B cell (primary cell): ENCODE measurements around the gene PPARG. TPM values are rescaled to one million over a fixed set of nuclear protein-coding genes. Genes with fewer than 3 reads are reported as not detected.

Experiments
- ATAC-seq: fragments of 200-7000 bp; cut with Tn5 transposase; one replicate; pipeline ENCODE4 v1.10.0; 2021; ENCODE audit warnings: low read depth, mild to moderate bottlenecking, moderate number of reproducible peaks, moderate library complexity
- CTCF ChIA-PET: fragments of 350-600 bp; sonication (Branson Sonifier 250); formaldehyde crosslinking; loops from one replicate; lab custom pipeline; 2021; ENCODE audit warnings: antibody characterized with exemption, inconsistent platforms; lab: Charles Lee
- POLR2A ChIA-PET: fragments of 350-600 bp; sonication (Branson Sonifier 250); formaldehyde crosslinking; loops from one replicate; lab custom pipeline; 2021; ENCODE audit warnings: antibody characterized with exemption; lab: Charles Lee
- DNase-seq: peaks from one replicate; pipeline ENCODE4 v3.0.0; 2013
- H2AFZ ChIP-seq: 2 replicates; pipeline ENCODE4 v1.6.1; 2012; ENCODE audit warnings: mild to moderate bottlenecking, low read depth, low read length; ENCODE audit not compliant: insufficient read depth, poor library complexity, severe bottlenecking
- H3K27ac ChIP-seq, 2 donors: 1 replicate in 1 of 2; 2 replicates in 1 of 2; pipeline ENCODE4 v1.5.1; 2012 to 2013; ENCODE audit warnings: low read length in 2 of 2, mild to moderate bottlenecking in 2 of 2, moderate library complexity in 1 of 2
- H3K27me3 ChIP-seq, 4 experiments: fragments of 200-600 bp in 1 of 4; sonication (generic) in 1 of 4; replicated peaks in 1 of 4; 1 replicate in 2 of 4; 2 replicates in 2 of 4; pipeline versions ENCODE4 v1.6.1 to v1.7.0; 2013 to 2016; ENCODE audit warnings: low read length in 3 of 4, mild to moderate bottlenecking in 2 of 4, mixed read lengths in 1 of 4, moderate library complexity in 1 of 4; ENCODE audit not compliant: insufficient read depth in 4 of 4, control insufficient read depth in 3 of 4; ENCODE audit errors: control extremely low read depth in 1 of 4
- H3K36me3 ChIP-seq, 2 experiments: replicated peaks in 1 of 2; 1 replicate in 1 of 2; 2 replicates in 1 of 2; pipeline versions ENCODE4 v1.6.1 to v1.7.1; 2013; ENCODE audit warnings: low read length in 1 of 2; ENCODE audit not compliant: insufficient read depth in 2 of 2, control insufficient read depth in 1 of 2; ENCODE audit errors: control extremely low read depth in 1 of 2, extremely low read depth in 1 of 2
- H3K4me1 ChIP-seq, 2 donors: fragments of 200-600 bp in 1 of 2; sonication (generic) in 1 of 2; 1 replicate in 1 of 2; 2 replicates in 1 of 2; pipeline versions ENCODE4 v1.5.1 to v1.6.1; 2013 to 2017; ENCODE audit warnings: low read length in 2 of 2; ENCODE audit not compliant: control insufficient read depth in 2 of 2, insufficient read depth in 2 of 2
- H3K4me2 ChIP-seq: replicated peaks from 2 replicates; pipeline ENCODE3; 2012; ENCODE audit warnings: mild to moderate bottlenecking, low read depth, low read length; ENCODE audit not compliant: poor library complexity, severe bottlenecking
- H3K4me3 ChIP-seq, 5 experiments: fragments of 200-600 bp in 1 of 5; sonication (generic) in 1 of 5; 1 replicate in 3 of 5; 2 replicates in 2 of 5; pipeline versions ENCODE4 v1.5.1 to v1.7.0; 2011 to 2016; ENCODE audit warnings: low read length in 4 of 5, mild to moderate bottlenecking in 4 of 5, low read depth in 2 of 5, control low read depth in 1 of 5, moderate library complexity in 1 of 5; ENCODE audit not compliant: insufficient read depth in 1 of 5; ENCODE audit errors: control extremely low read depth in 1 of 5, extremely low read depth in 1 of 5
- H3K79me2 ChIP-seq: fragments of 200-600 bp; sonication (generic); one replicate; pipeline ENCODE4 v1.6.0; 2016; ENCODE audit warnings: low read length; ENCODE audit not compliant: control insufficient read depth, insufficient read depth
- H3K9ac ChIP-seq: fragments of 200-600 bp; sonication (generic); 2 replicates; pipeline ENCODE4 v1.6.1; 2017; ENCODE audit warnings: mild to moderate bottlenecking, low read length, moderate library complexity
- H3K9me3 ChIP-seq, 3 donors: one replicate each; pipeline versions ENCODE4 v1.6.1 to v1.7.1; 2013; ENCODE audit warnings: low read length in 2 of 3; ENCODE audit not compliant: control insufficient read depth in 2 of 3, insufficient read depth in 1 of 3; ENCODE audit errors: control extremely low read depth in 1 of 3
- H4K20me1 ChIP-seq: 2 replicates; pipeline ENCODE4 v1.6.0; 2012; ENCODE audit warnings: mild to moderate bottlenecking, low read length; ENCODE audit not compliant: insufficient read depth, control insufficient read depth, poor library complexity, severe bottlenecking
- H3K27ac Mint-ChIP-seq: one replicate; pipeline ENCODE4 v1.8.0; 2021; ENCODE audit warnings: mixed read lengths
- H3K27me3 Mint-ChIP-seq: one replicate; pipeline ENCODE4 v1.8.0; 2021; ENCODE audit warnings: mixed read lengths
- H3K4me1 Mint-ChIP-seq: one replicate; pipeline ENCODE4 v1.8.0; 2021; ENCODE audit warnings: mixed read lengths
- H3K4me3 Mint-ChIP-seq: one replicate; pipeline ENCODE4 v1.8.0; 2021; ENCODE audit warnings: mixed read lengths
- H3K9me3 Mint-ChIP-seq: one replicate; pipeline ENCODE4 v1.8.0; 2022; ENCODE audit warnings: mixed read lengths; ENCODE audit not compliant: insufficient read depth
- CTCF ChIP-seq: fragments of 200-600 bp; IDR thresholded peaks from one replicate; pipeline ENCODE4 v1.8.0; 2022; ENCODE audit warnings: antibody characterized with exemption, mild to moderate bottlenecking
- EZH2 ChIP-seq: IDR thresholded peaks from 2 replicates; pipeline ENCODE4 v1.6.1; 2012; ENCODE audit warnings: borderline replicate concordance, low read depth, mild to moderate bottlenecking, moderate library complexity, low read length; ENCODE audit not compliant: insufficient read depth, poor library complexity, severe bottlenecking
- WGBS: methylation state at CpG from one replicate; pipeline ENCODE4 v1.1.5; 2013; ENCODE audit warnings: missing lambda C conversion rate; ENCODE audit not compliant: insufficient coverage; 5-methylcytosine and 5-hydroxymethylcytosine counted together
- intact Hi-C: fragments of 100-400 bp; cut with micrococcal nuclease; formaldehyde crosslinking; loops from one replicate; pipeline ENCODE4 v1.10.0; 2022
- polyA plus RNA-seq: library from polyadenylated mRNA; depleted of rRNA; stranded (reverse); fragments of >200 nt; gene quantifications from 2 replicates; pipeline ENCODE4 v1.2.3, GENCODE V29; 2012
- total RNA-seq, 2 donors: library from RNA; stranded (reverse); fragments of 120-200 nt in 1 of 2; gene quantifications; 1 replicate in 1 of 2; 2 replicates in 1 of 2; pipeline versions ENCODE4 v1.2.3 to v1.2.4, GENCODE V29; 2013 to 2022

Gene PPARG
- total and polyA plus RNA-seq, 2 donors (not counting 1 experiment from before 2014, with no cell fraction given): 0.12 to 0.44 TPM

- Mint-ChIP-seq H3K4me1 (peaks cover 11% of the 10 kb centered on the region), H3K9me3 (no peaks in the 10 kb centered on the region), H3K27ac (no peak overlapping the region), H3K4me3 (no peak overlapping the region), H3K27me3 (peaks cover 11% of the 10 kb centered on the region)
- 94% methylated on average over 2 of the region's 8 CpGs for WGBS
- Histone ChIP-seq H3K79me2 (no peaks in the 10 kb centered on the region), H3K27me3 (peaks cover 0 to 4% (median 0%) of the 10 kb centered on the region in 4 experiments), H3K4me2 (no peak overlapping the region), H3K36me3 (no peaks in the 10 kb centered on the region), H3K4me3 (no peak overlapping the region), H3K27ac (no peak overlapping the region), H3K9ac (no peak overlapping the region), H2AFZ (no peak overlapping the region), H4K20me1 (no peaks in the 10 kb centered on the region), H3K4me1 (peaks cover 0 to 5% of the 10 kb centered on the region in 2 donors), H3K9me3 (no peaks in the 10 kb centered on the region)
- TF ChIP-seq CTCF (no peak), EZH2 (no peak)
- DNase-seq: no peak
- ChIA-PET POLR2A (no interaction called here), CTCF (no interaction called here)
- ATAC-seq: no peak
- intact Hi-C loops: no loop called here
Measured at GRCh38 chr3:12392101-12392878, 103.4 kb downstream of the PPARG start.

GRCh38 chr3:12393894-12394293, 105.0 kb downstream of the PPARG start:
- no peak overlapping the region for H3K4me2 ChIP-seq
- H3K9ac ChIP-seq: no peak overlapping the region
- peaks cover 4% of the 10 kb centered on the region for H3K27me3 Mint-ChIP-seq
- no peak overlapping the region for H3K27ac Mint-ChIP-seq
- no peak overlapping the region for H3K27ac ChIP-seq
- H3K4me3 ChIP-seq: no peak overlapping the region
- H3K4me1 ChIP-seq: peaks cover 0 to 5% of the 10 kb centered on the region in 2 donors
- no peak overlapping the region for H3K4me3 Mint-ChIP-seq
- peaks cover 17% of the 10 kb centered on the region for H3K4me1 Mint-ChIP-seq
- intact Hi-C loops: no loop called here
- DNase-seq (no peak), ATAC-seq (no peak)
- H3K27me3 ChIP-seq: no peaks in the 10 kb centered on the region
- H2AFZ ChIP-seq: no peak overlapping the region
- no peaks in the 10 kb centered on the region for H3K36me3 ChIP-seq
- H3K9me3 ChIP-seq: no peaks in the 10 kb centered on the region
- TF ChIP-seq EZH2 (no peak), CTCF (no peak)
- no peaks in the 10 kb centered on the region for H4K20me1 ChIP-seq
- ChIA-PET CTCF (no interaction called here), POLR2A (no interaction called here)
- no peaks in the 10 kb centered on the region for H3K79me2 ChIP-seq
- WGBS: no CpG with 5 or more reads among the region's 1 CpG
- H3K9me3 Mint-ChIP-seq: no peaks in the 10 kb centered on the region
